Lung (tissue), 12 donors: ENCODE data around the gene GRM4. TPM values are rescaled to one million over a fixed set of nuclear protein-coding genes. Genes with fewer than 3 reads are reported as not detected.

Experiments used
- ATAC-seq: fragments of 200-7000 bp; cut with Tn5 transposase; one replicate; pipeline ENCODE4 v1.9.1; 2020; ENCODE audit warnings: moderate number of reproducible peaks; ENCODE audit not compliant: insufficient read depth, low FRiP score
- DNase-seq, 3 donors: peaks; one replicate each; pipeline ENCODE4 v3.0.0-alpha.2; 2013 to 2017
- H3K27ac ChIP-seq, 2 donors: one replicate each; pipeline ENCODE4 v1.5.1; 2013; ENCODE audit warnings: mild to moderate bottlenecking in 2 of 2, moderate library complexity in 2 of 2, control low read depth in 1 of 2, inconsistent platforms in 1 of 2, low read depth in 1 of 2, low read length in 1 of 2
- H3K27me3 ChIP-seq, 3 donors: one replicate each; pipeline ENCODE4 v1.5.1; 2013; ENCODE audit warnings: low read length in 2 of 3; ENCODE audit not compliant: control insufficient read depth in 3 of 3, insufficient read depth in 3 of 3
- H3K36me3 ChIP-seq, 4 donors: one replicate each; pipeline ENCODE4 v1.5.1; 2013; ENCODE audit warnings: low read length in 4 of 4, mild to moderate bottlenecking in 1 of 4, moderate library complexity in 1 of 4; ENCODE audit not compliant: control insufficient read depth in 4 of 4, insufficient read depth in 4 of 4
- H3K4me1 ChIP-seq, 5 donors: one replicate each; pipeline ENCODE4 v1.5.1; 2013; ENCODE audit warnings: low read length in 5 of 5, mild to moderate bottlenecking in 2 of 5, moderate library complexity in 1 of 5; ENCODE audit not compliant: control insufficient read depth in 5 of 5, insufficient read depth in 5 of 5
- H3K4me3 ChIP-seq: one replicate; pipeline ENCODE4 v1.5.1; 2013; ENCODE audit warnings: mild to moderate bottlenecking, control low read depth, moderate library complexity
- H3K9ac ChIP-seq, 2 donors: one replicate each; pipeline ENCODE4 v1.5.1; 2013; ENCODE audit warnings: low read length in 2 of 2, control low read depth in 1 of 2; ENCODE audit not compliant: insufficient read depth in 1 of 2
- H3K9me3 ChIP-seq, 4 donors: one replicate each; pipeline ENCODE4 v1.5.1; 2013; ENCODE audit warnings: low read length in 3 of 4, mild to moderate bottlenecking in 1 of 4, moderate library complexity in 1 of 4; ENCODE audit not compliant: control insufficient read depth in 4 of 4, insufficient read depth in 3 of 4
- WGBS, 2 donors: extraction: QIAGEN DNeasy Blood & Tissue Kit; methylation state at CpG; one replicate each; pipeline ENCODE4 v1.1.7; 2013; 5-methylcytosine and 5-hydroxymethylcytosine counted together
- polyA plus RNA-seq, 2 donors: library from polyadenylated mRNA; stranded (reverse); fragments of 200-250 nt; gene quantifications; one replicate each; pipeline ENCODE4 v1.2.1, GENCODE V29; 2013
- total RNA-seq, 2 donors: library from RNA; depleted of rRNA in 1 of 2; stranded (reverse); fragments of >200 nt in 1 of 2; gene quantifications; one replicate each; pipeline ENCODE4 v1.2.1, GENCODE V29; 2014 to 2021
- TF ChIP-seq, protein P1 (sequence below): IDR thresholded peaks from 2 replicates; pipeline ENCODE4 v1.5.1; 2012; ENCODE audit warnings: mild to moderate bottlenecking; ENCODE audit errors: control extremely low read depth, extremely low read depth
- donor health status: control.
- donor health status: control.
- donor health status: Bipolar disorder and iron deficiency.
- donor health status: healthy.
- donor health status: DM: yes; HTN: yes; CAD: no.

Gene GRM4
- total and polyA plus RNA-seq, 4 donors: 0.02 to 0.34 (median 0.09) TPM

DNA sequence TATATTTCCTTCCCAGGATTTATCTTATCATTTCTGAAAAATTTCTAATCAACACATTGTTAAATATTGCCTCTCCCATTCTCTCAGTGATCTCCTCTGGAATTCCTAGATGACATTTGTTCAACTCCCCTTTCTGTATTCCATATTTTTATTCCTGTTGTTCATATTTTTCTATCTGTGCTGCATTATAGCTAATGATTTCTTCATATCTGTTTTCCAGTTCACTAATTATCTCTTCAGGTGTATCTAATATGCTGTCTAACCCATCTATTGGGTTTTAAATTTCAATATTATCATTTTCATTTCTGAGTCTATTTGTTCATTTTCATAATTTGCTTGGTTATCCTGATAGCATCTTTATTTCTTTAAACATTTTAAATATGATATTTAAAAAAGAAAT is 141.9 kb downstream of the GRM4 start:
- H3K27ac ChIP-seq: no peak overlapping the region
- ATAC-seq: no peak
- no peak for DNase-seq
- H3K4me3 ChIP-seq: no peak overlapping the region
- no peaks in the 10 kb centered on the region for H3K36me3 ChIP-seq
- H3K9me3 ChIP-seq: peaks cover 0 to 6% (median 0%) of the 10 kb centered on the region in 4 donors
- H3K9ac ChIP-seq: no peak overlapping the region
- H3K4me1 ChIP-seq: peaks cover 0 to 4% (median 0%) of the 10 kb centered on the region in 5 donors
- no peaks in the 10 kb centered on the region for H3K27me3 ChIP-seq
- TF ChIP-seq, protein P1, sequence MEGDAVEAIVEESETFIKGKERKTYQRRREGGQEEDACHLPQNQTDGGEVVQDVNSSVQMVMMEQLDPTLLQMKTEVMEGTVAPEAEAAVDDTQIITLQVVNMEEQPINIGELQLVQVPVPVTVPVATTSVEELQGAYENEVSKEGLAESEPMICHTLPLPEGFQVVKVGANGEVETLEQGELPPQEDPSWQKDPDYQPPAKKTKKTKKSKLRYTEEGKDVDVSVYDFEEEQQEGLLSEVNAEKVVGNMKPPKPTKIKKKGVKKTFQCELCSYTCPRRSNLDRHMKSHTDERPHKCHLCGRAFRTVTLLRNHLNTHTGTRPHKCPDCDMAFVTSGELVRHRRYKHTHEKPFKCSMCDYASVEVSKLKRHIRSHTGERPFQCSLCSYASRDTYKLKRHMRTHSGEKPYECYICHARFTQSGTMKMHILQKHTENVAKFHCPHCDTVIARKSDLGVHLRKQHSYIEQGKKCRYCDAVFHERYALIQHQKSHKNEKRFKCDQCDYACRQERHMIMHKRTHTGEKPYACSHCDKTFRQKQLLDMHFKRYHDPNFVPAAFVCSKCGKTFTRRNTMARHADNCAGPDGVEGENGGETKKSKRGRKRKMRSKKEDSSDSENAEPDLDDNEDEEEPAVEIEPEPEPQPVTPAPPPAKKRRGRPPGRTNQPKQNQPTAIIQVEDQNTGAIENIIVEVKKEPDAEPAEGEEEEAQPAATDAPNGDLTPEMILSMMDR: no peak

DNA sequence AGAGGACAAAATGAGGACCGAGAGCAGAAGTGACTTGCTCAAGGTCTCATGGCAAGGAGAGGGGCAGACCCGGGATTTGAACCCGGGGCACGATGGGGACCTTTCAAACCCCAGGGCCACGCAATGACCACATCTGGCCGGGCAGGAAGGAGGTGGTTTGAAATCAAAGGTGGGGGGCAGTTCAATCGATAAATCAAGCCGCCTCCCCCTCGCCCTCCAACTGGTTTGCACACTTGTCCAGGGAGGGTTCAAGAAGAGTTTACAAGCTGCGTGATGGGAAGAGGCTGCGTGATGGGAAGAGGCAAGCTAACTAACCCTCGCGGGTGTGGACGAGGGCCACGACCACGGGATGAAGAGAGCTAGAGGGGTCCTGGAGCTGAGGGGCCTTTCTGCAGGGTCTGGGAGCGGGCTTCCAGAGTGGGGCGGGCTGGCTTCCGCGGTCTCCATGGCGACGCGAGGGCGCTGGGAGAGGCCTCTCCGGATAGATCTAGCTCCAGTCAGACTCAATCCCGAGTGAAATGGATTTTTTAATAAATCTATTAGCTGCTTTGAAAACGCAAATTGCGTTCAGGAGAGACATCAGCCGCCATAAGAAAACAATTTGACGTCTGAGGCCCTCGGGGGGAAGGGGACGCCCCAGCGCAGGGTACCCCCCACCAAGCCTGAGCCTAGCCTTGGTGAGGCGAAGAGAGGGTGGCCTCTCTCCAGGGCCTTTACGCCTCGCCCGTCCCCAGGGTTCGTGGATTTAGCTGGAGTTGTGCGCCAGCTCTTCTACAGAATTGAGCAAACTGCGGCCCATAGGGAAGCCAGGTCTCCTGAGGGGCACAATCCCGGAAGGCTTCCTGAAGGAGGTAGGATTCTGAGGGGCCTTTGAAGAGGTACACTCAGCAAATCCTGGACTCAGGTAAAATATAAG is 143.9 kb downstream of the GRM4 start:
- peaks cover 0 to 4% (median 0%) of the 10 kb centered on the region in 5 donors for H3K4me1 ChIP-seq
- 66 to 69% methylated on average over 41 of the region's 41 CpGs for WGBS, 2 donors
- H3K27ac ChIP-seq: no peak overlapping the region
- no peaks in the 10 kb centered on the region for H3K27me3 ChIP-seq
- H3K4me3 ChIP-seq: no peak overlapping the region
- H3K9me3 ChIP-seq: peaks cover 0 to 2% (median 0%) of the 10 kb centered on the region in 4 donors
- DNase-seq (no peak), ATAC-seq (no peak)
- no peak overlapping the region for H3K9ac ChIP-seq
- TF ChIP-seq, protein P1: no peak
- no peaks in the 10 kb centered on the region for H3K36me3 ChIP-seq

DNA sequence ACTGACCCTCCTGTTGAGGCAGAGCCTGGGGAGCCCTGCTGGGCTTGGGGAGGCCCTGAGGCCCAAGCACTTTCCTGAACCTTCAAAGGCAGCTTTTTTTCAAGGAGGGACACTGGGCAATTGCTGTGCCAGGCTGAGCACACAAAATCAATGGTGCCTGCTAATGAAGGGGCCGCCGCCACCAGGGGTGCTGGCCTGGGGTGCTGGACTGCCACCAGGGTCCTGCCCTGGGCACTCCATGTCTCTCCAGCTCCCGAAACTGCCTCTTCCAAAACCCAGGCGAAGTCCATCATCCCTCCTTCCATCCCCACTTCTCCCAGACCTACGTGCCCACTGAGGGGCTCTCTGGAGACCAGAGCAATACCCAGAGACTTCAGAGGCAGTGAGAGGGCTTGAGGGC is 145.6 kb downstream of the GRM4 start:
- WGBS, 2 donors: 90 to 92% methylated on average over 5 of the region's 5 CpGs
- DNase-seq (no peak), ATAC-seq (no peak)
- Histone ChIP-seq H3K27ac (no peak overlapping the region), H3K4me3 (no peak overlapping the region), H3K9me3 (peaks cover 0 to 2% (median 0%) of the 10 kb centered on the region in 4 donors), H3K27me3 (no peaks in the 10 kb centered on the region), H3K36me3 (no peaks in the 10 kb centered on the region), H3K4me1 (peaks cover 0 to 4% (median 0%) of the 10 kb centered on the region in 5 donors), H3K9ac (no peak overlapping the region)
- TF ChIP-seq, protein P1: no peak
